ENCODE measurements around the gene NUP62. TPM values are rescaled to one million over a fixed set of nuclear protein-coding genes. Genes with fewer than 3 reads are reported as not detected.

The NUP62 gene
- total RNA-seq, 1 donor from 2014 or later: 36.5 TPM

DNA sequence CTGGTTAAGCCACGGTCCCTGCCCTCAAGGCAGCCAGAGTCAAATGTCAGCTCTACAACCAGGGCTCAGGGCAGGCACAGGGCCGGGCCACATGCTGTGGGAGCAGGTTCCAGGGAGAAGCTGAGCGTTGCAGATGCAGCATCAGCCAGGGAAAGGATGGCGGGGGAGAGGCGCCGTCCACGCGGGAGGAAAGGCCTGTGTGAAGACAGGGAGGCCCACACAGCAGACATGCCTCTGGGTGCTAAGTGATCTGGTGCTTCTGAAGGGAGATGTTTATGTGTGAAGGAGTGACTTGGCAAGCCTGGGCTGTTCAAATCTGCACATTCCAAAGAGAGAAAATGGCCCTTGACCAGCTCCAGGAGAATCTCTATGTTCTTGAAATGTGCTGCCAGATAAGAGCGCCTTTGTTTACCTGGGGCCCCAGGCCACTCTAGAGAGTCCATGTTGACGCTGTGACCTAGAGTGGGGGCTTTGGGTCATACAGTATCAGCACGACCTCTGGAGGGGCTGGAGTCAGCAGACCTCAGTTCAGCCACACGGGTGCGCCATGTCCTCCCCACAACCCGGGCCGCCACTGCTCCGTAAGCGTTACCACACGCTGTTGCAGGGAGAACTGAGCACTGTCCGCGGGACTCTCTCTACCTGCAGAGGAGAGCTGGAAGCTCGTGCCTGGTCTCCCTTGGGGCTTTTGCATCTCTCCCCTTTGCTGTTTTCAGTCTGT is 16.2 kb downstream of the NUP62 start:
- Histone ChIP-seq H3K4me3 (no peak overlapping the region), H3K27me3 (ENCODE audit: low read depth) (no peaks in the 10 kb centered on the region), H3K36me3 (peaks cover 57% of the 10 kb centered on the region), H3K9me3 (no peaks in the 10 kb centered on the region), H3K27ac (no peak overlapping the region), H3K4me1 (peaks cover 22% of the 10 kb centered on the region)
- intact Hi-C loops (cut with DNase I): no loop called here
- DNase-seq (no peak), ATAC-seq (peak; percentile 24 to 53)
- TF ChIP-seq, protein P1, sequence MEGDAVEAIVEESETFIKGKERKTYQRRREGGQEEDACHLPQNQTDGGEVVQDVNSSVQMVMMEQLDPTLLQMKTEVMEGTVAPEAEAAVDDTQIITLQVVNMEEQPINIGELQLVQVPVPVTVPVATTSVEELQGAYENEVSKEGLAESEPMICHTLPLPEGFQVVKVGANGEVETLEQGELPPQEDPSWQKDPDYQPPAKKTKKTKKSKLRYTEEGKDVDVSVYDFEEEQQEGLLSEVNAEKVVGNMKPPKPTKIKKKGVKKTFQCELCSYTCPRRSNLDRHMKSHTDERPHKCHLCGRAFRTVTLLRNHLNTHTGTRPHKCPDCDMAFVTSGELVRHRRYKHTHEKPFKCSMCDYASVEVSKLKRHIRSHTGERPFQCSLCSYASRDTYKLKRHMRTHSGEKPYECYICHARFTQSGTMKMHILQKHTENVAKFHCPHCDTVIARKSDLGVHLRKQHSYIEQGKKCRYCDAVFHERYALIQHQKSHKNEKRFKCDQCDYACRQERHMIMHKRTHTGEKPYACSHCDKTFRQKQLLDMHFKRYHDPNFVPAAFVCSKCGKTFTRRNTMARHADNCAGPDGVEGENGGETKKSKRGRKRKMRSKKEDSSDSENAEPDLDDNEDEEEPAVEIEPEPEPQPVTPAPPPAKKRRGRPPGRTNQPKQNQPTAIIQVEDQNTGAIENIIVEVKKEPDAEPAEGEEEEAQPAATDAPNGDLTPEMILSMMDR (IDR thresholded peaks at IDR 0.05): no peak

DNA sequence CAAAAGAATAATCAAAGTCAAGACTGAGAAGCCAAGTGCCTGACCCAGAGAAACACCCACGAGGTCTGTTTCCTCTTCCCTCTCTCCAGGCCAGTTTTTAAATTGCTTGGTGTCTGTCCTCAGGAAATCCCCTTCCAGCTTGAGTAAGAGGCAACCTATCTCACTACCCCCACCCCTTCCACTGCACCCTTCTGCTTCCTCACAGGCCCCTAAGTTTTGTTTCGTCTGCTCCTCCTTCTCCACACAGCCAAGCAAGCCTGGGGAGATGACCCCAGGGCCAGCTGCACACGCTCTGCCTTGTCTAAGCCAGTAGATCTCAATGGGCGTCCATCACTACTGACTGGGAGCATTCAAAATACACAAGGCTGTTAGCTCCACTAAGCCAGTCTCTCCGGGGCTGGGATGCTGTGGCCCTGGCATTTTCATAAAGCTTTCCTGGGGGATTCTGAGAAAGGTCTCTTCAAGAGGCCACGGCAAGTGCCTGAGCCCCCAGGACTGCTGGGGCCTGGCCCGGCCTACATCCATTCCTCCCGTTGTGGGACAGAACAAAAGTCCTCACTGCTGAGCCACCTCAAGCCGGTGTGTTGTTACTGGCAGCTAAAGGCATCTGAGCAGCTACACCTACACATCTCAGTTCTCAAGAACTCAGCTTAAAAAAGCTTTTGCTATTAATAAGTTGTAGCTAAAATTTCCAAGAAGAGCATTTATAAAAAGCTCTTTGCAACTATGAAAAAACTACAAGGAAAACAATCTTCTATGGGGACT is 17.7 kb downstream of the NUP62 start:
- no peaks in the 10 kb centered on the region for H3K9me3 ChIP-seq
- no peaks in the 10 kb centered on the region for H3K27me3 ChIP-seq (ENCODE audit: low read depth)
- TF ChIP-seq, protein P1 (IDR thresholded peaks at IDR 0.05): no peak
- H3K4me1 ChIP-seq: peaks cover 22% of the 10 kb centered on the region
- H3K27ac ChIP-seq: peak overlapping the region; percentile 18
- H3K36me3 ChIP-seq: peaks cover 61% of the 10 kb centered on the region
- ATAC-seq (peak in 1 of 2 donors; percentile 26), DNase-seq (no peak)
- intact Hi-C loops (cut with DNase I): no loop called here
- no peak overlapping the region for H3K4me3 ChIP-seq

DNA sequence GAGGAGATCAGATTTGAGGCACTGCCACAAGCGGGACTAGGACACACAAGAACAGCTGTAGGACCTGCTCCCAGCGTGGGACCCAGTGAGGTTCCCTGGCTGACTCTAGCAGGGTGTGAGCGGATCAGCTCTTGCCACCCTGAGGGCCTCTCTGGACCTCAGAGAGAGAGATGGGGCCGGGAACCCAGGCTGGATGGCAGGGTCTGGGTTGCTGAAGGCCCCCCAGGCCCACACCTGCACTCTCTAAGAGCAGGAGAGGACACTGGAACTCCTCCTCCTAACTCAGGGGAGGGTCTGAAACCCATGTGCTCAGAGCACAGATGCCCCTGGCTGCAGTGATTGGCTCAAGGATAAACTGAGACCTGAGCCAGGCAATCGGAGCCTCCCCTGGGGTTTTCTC is 19.1 kb downstream of the NUP62 start:
- TF ChIP-seq, protein P1 (IDR thresholded peaks at IDR 0.05): no peak
- Histone ChIP-seq H3K36me3 (peaks cover 59% of the 10 kb centered on the region), H3K4me1 (peaks cover 22% of the 10 kb centered on the region), H3K9me3 (no peaks in the 10 kb centered on the region), H3K4me3 (no peak overlapping the region), H3K27me3 (ENCODE audit: low read depth) (no peaks in the 10 kb centered on the region), H3K27ac (peak overlapping the region; percentile 18)
- no peak for DNase-seq
- ATAC-seq: no peak
- intact Hi-C loops (cut with DNase I): no loop called here

DNA sequence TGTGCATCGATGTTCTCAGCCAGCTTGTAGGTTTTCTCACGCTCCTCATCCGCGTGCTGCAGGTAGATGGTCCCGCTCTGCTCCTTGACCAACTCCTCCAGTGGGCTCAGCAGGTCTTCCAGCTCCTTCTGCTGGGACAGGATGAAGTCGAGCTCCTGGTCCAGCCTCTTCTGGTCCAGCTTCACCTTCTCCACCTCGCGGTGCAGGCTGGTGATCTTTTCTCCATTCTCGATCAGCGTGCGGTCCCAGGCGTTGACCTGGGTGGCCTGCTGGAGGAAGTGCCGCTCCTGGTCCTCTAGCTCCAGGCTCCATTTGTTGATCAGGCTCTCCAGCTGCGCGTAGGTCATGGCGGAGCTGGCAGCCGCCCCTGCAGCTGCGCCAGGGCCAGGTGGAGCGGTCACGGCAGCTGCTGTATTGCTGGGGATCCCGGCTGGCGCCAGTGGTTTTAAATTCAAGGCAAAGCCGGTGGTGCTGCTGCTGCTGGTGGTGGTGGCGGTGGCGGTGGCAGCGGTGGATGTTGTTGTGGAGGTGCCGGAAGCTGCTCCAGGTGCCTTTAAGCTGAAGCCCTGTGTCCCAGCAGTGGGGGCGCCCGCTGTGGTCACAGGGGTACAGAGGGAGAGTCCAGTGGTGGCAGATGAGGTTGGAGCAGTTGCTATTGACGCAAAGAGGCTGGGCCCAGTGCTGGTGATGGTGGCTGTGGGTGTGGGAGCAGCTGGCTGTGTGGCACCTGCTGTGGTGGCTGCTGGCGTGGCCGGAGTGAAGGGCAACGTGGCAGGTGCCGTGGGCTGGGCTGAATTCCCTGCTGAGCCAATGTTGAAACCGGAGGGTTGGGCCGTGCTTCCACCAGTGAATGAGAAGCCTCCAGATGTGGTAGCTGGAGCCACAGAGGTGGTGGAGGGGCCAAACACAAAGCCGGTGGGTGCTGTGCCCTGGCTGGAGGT is 20.6 kb downstream of the NUP62 start:
- Histone ChIP-seq H3K27ac (no peak overlapping the region), H3K36me3 (peaks cover 54% of the 10 kb centered on the region), H3K4me3 (no peak overlapping the region), H3K9me3 (no peaks in the 10 kb centered on the region), H3K4me1 (peaks cover 22% of the 10 kb centered on the region), H3K27me3 (ENCODE audit: low read depth) (no peaks in the 10 kb centered on the region)
- DNase-seq: no peak
- TF ChIP-seq, protein P1 (IDR thresholded peaks at IDR 0.05): no peak
- intact Hi-C loops (cut with DNase I): no loop called here
- no peak for ATAC-seq

DNA sequence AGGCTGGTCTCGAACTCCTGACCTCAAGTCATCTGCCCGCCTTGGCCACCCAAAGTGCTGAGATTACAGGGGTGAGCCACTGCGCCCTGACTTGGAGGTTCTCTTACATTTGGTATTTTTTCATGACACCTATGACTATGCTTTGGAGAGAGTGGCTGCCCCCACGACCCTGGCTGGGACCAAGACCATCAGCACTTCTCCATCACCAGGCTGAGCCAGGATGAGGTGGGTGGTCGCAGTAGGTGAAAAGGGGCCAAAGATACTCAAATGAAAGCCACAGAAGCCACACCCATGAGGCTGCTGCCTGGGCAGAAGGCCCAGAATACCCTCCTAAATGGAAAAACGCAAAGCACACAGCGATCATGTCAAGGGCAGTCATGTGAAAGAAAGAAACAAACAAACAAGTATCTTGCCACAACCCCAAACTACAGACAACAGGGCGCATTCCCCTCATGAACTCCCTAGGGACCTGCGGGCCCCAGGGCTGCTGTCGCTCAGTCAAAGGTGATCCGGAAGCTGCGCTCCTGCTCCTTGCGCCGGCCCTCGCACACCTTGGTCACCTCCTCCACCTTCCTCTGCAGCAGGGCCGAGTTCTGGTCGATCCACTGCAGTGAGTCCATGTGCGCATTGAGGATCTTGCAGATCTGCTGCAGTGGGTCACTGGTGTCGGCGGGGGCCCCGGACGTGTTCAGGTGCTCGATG is 21.4 kb downstream of the NUP62 start:
- Histone ChIP-seq H3K36me3 (peaks cover 46% of the 10 kb centered on the region), H3K4me3 (no peak overlapping the region), H3K27ac (no peak overlapping the region), H3K9me3 (no peaks in the 10 kb centered on the region), H3K4me1 (peaks cover 15% of the 10 kb centered on the region), H3K27me3 (ENCODE audit: low read depth) (no peaks in the 10 kb centered on the region)
- intact Hi-C loops (cut with DNase I): no loop called here
- no peak for ATAC-seq
- TF ChIP-seq, protein P1 (IDR thresholded peaks at IDR 0.05): no peak
- no peak for DNase-seq

Measured in lower lobe of right lung (tissue), 2 donors.